Kidney tubule cell (primary cell): ENCODE measurements around the gene ARFGEF3.
"Not testable (repeated sequence)": the region's sequence is repeated elsewhere in the genome, so short reads cannot be mapped to it uniquely, and the experiment has no call there.

Experiments used
- DNase-seq: peaks from one replicate; pipeline ENCODE4 v3.0.0-alpha.2; 2018; ENCODE audit warnings: low spot score

The ARFGEF3 gene, protein sequence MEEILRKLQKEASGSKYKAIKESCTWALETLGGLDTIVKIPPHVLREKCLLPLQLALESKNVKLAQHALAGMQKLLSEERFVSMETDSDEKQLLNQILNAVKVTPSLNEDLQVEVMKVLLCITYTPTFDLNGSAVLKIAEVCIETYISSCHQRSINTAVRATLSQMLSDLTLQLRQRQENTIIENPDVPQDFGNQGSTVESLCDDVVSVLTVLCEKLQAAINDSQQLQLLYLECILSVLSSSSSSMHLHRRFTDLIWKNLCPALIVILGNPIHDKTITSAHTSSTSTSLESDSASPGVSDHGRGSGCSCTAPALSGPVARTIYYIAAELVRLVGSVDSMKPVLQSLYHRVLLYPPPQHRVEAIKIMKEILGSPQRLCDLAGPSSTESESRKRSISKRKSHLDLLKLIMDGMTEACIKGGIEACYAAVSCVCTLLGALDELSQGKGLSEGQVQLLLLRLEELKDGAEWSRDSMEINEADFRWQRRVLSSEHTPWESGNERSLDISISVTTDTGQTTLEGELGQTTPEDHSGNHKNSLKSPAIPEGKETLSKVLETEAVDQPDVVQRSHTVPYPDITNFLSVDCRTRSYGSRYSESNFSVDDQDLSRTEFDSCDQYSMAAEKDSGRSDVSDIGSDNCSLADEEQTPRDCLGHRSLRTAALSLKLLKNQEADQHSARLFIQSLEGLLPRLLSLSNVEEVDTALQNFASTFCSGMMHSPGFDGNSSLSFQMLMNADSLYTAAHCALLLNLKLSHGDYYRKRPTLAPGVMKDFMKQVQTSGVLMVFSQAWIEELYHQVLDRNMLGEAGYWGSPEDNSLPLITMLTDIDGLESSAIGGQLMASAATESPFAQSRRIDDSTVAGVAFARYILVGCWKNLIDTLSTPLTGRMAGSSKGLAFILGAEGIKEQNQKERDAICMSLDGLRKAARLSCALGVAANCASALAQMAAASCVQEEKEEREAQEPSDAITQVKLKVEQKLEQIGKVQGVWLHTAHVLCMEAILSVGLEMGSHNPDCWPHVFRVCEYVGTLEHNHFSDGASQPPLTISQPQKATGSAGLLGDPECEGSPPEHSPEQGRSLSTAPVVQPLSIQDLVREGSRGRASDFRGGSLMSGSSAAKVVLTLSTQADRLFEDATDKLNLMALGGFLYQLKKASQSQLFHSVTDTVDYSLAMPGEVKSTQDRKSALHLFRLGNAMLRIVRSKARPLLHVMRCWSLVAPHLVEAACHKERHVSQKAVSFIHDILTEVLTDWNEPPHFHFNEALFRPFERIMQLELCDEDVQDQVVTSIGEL (N-terminal part only)

DNA sequence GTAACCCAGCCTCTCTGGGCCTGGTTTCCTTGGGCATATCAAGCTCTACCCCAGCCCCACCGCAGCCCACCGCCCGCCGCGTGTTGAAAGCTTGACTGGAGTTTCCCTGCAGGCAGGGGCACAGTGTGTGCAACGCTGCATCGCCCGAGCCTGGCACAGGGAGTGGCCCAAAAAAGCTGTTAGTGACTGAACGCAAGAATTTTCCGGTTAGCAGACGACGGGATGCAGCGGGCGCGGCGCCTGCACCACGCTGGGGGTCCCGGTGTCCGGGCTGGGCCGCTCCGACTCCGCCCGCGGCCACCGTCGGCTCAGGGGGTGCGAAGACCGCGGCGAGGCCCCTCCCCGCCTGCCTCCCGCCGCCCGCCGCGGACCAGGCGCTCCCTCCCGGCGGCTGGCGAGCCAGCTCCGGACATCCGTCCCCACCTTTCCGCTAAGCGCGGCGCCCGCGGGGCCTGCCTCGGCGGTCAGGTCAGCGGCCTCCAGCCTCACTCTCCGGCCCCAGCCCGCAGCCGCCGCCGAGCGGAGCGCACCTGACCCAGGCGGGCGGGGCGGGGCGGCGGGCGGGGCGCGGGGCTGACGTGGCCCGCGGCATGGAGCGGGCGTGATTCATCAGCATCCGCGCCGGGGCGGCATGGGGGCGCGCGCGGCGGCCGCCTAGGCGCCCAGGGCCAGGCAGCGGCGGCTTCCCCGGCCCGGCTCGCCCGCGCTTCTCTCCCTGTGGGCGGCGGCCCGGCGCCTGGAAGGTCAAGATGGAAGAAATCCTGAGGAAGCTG, at the start of gene ARFGEF3:
Gene ARFGEF3, plus strand, starts transcription at position 602 of the 773 bp plus-strand sequence. Its CDS starts 148 bp downstream, at position 750.
- peak; percentile 85 for DNase-seq

DNA sequence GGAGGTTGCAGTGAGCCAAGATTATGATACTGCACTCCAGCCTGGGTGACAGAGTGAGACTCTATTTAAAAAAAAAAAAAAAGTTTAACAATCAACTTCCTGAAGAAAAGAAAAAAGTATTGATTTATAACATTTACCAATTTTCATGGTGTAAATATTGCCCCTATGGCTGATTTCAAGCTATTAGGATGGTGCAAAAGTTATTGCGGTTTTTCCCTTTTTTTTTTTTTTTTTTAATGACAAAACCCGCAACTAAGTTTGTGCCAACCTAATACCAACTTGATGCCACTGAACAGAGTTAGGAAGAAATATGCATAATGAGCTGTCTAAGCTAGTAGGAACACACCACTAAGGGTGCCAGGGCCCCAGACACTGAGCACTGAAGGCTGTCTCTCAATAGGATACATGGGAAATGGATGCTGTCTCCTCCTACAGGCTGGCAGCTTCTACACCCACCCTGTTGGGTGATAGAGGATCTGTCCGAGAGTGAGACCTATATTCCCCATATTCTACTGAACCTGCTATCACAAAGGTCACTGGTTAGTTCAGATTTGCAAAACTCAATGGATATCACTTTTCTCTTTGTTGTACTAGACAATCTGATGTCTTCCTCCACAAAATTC, 48.0 kb upstream of the ARFGEF3 start:
- DNase-seq = no peak

DNA sequence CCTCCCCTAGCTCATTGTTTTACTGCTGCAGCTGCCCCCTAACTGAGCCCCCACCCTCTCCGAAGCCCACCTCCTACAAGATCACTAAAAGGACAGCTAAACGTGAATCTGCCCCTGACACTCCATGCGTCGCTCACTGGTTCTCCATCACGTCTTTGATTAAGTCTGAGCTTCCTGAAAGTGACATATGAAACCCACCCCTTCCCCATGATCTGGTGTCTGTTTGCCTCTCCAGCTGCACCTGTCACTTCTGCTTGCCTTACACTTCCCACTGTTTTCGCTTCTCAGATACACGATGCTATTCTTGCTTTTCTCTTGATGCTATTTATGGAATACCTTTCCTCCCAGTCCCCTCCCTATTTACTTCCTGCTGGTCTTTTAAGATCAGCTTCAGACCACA, 46.5 kb upstream of the ARFGEF3 start:
- no peak for DNase-seq

DNA sequence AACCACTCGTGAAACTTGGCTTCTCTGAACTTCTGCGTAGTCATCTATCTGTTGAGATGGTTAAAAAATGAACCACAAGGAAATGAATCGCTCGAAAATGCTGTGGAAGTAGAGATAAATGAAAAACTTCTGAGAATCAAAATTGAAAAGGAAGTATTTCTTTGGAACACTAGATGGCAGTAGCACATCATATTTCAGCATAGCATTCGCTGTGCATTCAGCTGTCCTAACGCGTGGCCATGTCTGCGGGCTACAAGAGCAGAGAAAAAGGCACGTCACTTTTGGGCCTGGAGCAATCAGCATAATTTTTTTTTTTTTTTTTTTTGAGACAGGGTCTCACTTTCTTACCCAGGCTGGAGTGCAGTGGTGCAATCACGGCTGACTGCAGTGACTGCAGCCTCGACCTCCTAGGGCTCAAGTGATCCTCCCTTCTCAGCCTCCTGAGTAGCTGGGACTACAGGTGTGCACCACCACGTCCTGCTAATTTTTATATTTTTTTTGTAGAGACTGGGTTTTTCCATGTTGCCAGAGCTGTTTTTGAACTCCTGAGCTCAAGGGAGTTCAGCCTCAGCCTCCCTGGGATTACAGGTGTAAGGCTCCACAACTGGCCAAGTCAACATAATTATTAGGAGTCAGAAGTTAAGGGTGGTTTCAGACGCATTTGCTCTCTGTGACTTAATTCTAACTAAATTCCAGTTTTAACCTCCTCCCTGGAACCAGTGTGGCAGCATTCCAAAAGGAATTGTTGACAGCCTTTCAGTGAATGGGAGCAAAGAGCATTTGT, 45.7 kb upstream of the ARFGEF3 start:
- peak; percentile 78 for DNase-seq

DNA sequence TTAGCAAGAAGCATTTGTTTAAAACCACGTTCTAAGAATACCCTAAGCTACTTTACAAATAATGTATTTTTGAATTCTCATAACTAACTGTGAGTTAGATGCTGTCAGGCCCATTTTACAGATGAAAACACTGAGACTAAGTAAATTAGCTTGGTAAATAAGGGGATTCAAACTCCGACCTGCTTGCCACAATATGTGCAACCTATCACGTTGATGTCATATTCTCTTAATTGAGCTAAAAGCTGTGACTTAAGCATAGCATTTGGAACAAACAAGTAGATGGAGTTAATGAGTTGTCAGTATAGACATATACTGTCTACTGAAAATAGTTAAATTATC, 45.1 kb upstream of the ARFGEF3 start:
- DNase-seq = no peak

DNA sequence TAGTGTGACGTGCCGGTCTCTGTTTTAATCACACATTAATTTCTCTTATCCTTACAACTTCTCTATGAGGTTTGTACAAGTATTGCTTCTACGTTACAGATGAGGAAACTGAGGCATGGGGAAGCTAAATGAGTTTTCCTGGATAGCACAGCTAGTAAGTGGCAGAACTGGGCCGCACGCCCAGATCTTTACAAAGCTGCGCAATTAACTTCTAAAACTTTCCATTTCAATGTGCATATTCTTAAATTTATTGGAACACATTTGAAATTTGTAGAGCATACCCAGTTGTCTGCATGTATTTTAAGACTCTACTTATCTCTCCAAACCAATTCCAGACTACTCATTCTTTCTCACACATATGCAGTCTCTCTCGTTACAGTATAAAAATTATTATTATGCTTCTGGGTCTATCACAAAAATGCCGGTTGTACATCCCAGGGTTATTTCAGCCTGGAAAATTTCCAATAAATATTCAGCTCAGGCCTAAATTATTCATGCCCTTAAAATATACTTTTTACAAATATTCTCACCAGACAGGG, 44.3 kb upstream of the ARFGEF3 start:
- no peak for DNase-seq

DNA sequence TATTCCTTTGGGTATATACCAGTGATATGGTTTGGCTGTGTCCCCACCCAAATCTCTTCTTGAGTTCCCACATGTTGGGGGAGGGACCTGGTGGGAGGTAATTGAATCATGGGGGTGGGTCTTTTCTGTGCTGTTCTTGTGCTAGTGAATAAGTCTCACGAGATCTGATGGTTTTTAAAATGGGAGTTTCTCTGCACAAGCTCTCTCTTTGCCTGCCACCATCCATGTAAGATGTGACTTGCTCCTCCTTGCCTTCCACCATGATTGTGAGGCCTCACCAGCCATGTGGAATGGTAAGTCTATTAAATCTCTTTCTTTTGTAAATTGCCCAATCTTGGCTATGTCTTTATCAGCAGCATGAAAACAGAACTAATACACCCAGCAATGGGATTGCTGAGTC, 42.5 kb upstream of the ARFGEF3 start:
- DNase-seq = not testable (repeated sequence)

DNA sequence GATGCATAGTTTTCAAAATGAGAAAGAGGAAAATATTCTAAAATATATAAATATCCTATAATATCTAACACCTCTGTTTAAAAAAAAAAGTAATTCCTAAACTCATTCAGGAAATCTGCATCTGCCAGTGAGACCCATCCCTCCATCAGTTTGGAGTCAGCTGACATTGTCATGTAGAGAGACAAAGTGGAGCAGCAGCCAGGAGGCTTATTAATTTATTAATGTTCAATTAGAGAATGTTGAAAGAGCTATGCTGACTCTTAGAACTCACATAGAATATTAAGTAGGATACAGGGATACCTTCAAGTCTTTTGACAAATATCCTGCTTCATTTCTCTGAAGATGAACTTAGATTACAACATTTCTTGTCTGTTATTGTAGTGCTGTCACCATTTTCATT, 41.8 kb upstream of the ARFGEF3 start:
- DNase-seq = no peak

DNA sequence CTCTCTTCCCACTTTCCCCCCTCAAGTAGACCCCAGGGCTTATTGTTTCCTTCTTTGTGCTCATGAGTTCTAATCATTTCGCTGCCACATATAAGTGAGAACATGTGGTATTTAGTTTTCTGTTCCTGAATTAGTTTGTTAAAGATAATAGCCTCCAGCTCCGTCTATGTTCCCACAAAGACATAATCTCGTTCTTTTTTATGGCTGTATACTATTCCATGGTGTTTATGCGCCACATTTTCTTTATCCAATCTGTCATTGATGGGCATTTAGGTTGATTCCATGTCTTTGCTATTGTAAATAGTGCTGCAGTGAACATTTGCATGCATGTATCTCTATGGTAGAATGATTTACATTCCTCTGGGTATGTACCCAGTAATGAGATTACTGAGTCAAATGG, 37.6 kb upstream of the ARFGEF3 start:
- DNase-seq = no peak

DNA sequence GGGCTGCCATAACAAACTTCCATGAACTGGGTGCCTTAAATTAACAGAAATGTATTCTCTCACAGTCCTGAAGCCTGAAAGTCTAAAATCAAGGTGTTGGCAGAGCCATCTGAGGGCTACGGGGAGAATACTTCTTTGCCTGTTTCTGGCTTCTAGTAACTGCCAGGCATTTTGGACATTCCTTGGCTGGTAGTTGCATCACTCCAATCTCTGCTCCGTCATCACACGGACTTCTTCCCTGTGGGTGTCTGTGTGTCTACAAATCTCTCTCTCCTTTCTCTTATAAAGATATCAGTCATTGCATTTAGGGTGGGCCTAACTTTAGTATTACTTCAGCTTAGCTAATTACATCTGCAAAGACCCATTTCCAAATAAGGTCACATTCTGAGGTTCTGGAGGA, 33.6 kb upstream of the ARFGEF3 start:
- no peak for DNase-seq

DNA sequence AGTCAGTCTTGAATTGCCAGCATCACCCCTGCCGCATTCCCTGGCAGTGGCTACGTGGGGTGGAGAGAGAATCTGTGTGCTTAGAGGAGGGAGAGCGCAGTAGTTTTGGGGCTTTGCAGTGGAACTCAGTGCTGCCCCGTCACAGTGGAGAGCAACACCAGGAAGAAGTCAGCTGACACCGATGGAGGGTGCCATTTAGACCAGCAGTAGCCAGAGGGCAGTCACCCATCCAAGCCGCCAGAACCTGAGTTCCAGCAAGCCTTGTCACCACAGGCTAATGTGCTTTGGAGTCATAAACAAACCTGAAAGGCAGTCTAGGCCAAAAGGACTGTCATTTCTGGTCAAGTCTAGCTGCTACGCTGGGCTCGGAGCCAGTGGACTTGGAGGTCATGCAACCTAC, 32.5 kb upstream of the ARFGEF3 start:
- DNase-seq = peak; percentile 7

DNA sequence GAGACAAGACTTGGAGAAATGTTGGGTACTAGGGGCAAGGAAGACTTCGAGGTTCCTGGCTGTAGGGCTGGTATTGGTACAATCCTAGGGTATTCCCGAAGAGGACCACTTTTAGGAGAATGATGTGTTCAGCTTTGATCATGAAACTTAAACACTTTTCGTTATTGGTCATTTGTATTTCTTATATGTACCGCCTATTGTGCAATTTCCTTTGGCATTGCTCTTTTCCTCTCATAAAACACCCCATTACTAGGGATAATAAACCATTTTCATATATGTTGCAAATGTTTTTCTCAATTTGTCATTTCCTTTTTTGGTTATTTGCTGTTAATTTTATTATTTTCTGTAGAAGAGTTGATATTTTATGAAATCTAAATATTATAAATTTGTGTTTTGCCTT, 18.9 kb upstream of the ARFGEF3 start:
- DNase-seq = no peak

DNA sequence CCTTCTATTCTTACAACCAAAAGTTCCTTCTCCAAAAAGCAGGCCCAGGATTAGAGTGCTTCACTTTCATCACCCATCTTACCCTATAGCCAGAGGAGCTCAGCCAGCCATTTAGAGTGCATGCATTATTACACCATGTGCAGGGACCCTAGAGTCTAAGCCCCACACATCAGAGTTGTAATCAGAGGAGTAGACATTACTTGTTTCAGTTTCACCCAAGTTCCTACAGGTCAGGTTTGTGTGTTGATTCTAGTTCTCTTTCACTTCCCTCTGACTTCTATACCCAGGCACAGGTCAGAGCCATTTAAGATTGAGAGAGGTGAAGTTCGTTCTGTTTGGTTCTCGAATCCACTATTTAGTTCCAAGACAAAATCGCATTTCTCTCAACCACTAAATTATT, 16.3 kb upstream of the ARFGEF3 start:
- DNase-seq = no peak

DNA sequence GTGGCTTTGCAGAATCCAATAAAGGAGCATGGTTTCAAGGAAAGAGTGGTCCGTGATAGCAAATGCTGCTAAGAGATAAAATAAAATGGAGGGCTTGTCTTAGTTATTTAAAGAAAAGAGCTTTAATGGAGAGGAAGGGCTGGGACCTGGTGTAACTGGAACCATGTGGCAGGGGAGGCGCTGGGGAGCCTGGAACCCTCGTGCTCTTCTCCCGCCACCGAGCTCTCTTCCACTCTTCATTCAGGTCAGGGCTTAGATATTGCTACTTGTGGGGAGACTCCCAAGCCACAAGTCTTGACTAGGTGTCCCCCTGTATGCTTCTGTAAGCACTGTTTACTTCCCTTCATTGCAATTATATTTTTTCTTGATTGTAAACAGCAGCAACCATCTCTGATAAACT, 15.2 kb upstream of the ARFGEF3 start:
- DNase-seq = no peak

DNA sequence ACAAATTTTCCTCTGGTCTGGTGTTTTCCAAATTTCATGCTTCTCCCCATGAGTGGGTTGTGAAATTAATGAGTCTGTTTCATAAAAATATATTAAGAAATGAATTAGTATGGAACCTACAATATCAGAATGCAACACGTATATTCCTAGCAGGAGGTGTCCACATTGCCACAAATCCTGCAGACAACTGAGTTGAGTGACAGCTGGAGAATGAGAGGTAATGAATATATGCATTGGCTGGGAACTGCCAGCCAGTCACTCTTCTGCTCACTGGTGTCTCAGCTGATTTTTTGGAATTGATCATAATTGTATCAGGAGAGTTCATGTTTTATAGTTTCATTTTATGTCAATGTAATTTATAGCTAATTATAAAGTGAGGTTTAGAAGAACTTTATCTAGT, 6.3 kb upstream of the ARFGEF3 start:
- DNase-seq = no peak

DNA sequence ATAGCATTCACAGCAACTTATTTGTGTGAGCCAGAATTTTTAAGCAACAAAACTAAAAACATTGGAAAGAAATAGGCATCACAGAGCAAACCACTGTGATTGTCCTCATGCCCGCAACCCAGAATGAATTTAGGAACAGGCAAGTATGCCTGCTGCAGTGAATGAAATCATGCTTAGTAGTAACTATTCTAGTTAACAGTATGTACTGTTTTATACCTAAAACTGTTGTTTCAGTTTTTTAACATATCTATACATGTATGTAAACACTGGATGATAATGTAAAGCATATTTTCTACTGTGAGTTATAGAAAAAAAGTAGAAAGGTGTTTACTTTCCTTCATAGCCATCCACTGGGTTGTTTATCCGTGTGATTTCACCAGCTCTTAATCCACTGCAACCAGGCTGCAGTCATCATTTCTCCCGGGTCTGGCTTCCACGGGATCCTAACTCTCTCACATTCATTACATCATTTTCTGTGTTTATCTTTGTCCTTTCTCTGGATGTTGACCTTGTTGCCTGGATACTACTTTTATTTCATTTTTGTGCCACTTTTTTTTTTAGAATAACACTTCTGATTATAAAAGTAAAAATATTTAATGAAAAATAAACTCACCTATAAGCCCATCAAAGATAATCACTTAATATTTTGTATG, 3.6 kb upstream of the ARFGEF3 start:
- no peak for DNase-seq

DNA sequence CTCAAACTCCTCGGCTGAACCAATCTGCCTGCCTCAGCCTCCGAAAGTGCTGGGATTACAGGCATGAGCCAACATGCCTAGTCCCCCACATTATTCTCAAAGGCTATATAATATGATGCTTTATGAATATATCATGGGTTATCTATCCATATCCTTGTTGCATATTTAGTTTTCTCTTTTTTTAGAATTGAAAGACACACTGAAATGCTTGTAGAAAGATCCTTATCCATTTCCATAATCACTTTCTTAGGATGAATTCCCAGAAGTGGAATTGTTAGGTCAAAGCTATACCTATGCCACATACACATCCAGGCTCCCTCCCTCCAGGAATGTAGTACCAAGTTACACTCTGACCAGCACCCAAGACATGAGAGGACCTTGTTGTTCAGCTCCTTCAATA, 2.5 kb upstream of the ARFGEF3 start:
- DNase-seq = no peak

DNA sequence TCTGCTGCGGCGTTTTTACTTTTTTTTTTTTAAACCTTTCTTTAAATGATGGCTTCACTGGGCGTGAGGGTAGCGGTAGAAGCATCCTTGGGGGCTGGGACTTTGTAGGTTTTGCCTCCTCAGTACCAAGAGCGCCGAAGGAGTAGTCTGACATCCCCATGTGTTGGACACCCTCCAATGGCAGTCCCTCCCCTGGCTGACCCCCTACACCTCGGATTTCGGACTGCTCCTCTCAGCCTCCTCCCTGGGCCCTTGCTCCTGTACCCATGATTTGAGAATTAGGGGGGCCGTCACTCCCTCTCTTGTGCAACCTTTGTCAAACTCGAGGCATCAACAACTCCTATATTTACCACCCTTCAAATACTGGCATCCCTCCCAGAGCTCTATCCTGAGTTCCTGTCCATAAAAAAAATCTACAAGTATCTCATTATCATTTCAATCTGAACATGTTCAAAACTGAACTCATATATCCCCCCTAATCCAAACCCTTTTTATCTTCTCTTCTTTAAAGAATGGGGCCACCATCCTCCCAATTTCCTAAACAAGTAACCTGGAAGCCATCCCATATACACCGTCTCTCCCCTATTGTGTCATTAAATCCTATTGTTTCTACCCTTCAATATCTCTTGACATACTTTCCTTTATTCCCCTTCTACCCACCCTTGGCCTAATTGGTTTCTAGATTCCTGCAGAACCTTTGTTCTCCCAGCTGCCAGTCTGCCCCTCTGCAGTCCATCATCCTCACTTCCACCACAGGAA, 1.2 kb upstream of the ARFGEF3 start:
- DNase-seq = no peak

DNA sequence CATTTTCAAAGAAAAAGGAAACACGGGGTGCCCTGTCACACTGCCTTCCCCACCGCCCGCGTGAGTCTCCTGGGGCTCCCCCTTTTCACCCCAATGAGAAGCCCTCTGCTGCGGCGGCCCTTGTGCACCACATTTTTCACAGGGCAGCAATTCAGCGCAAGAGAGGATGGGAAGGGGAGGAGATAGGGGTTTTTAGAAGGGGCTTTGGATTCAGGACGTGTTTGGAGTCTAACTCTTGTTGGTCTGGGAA, 726 bp upstream of the ARFGEF3 start:
- DNase-seq = no peak
